Measurements from ENCODE around the gene MS4A12. TPM values are rescaled to one million over a fixed set of nuclear protein-coding genes. Genes with fewer than 3 reads are reported as not detected.
"Not testable (repeated sequence)": the region's sequence is repeated elsewhere in the genome, so short reads cannot be mapped to it uniquely, and the experiment has no call there.

Gene MS4A12
- total RNA-seq, 2 donors from 2014 or later: not detected

DNA sequence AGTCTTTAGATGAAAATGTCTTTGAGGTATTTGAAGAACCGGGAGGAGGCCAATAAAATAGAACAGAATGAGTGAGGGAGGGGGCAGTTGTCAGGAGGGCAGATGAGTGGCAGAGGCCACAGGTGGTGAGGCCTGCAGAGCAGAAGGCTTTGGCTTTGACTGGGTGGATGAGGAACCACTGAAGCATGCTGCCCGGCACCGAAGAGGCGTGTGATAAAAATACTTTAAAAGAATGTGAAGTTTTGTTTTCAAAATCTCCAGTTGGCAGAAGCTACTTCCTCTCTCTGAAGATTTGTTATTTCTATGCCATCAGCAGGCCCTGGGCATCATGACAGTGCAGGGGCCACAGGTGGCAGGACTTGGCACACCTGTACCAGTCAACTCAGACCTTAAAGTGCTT is 6.3 kb downstream of the MS4A12 start:
- DNase-seq (ENCODE audit: low spot score) (no peak), ATAC-seq (ENCODE audit: insufficient number of reproducible peaks, low FRiP score, low read depth) (no peak)
- TF ChIP-seq, protein P1, sequence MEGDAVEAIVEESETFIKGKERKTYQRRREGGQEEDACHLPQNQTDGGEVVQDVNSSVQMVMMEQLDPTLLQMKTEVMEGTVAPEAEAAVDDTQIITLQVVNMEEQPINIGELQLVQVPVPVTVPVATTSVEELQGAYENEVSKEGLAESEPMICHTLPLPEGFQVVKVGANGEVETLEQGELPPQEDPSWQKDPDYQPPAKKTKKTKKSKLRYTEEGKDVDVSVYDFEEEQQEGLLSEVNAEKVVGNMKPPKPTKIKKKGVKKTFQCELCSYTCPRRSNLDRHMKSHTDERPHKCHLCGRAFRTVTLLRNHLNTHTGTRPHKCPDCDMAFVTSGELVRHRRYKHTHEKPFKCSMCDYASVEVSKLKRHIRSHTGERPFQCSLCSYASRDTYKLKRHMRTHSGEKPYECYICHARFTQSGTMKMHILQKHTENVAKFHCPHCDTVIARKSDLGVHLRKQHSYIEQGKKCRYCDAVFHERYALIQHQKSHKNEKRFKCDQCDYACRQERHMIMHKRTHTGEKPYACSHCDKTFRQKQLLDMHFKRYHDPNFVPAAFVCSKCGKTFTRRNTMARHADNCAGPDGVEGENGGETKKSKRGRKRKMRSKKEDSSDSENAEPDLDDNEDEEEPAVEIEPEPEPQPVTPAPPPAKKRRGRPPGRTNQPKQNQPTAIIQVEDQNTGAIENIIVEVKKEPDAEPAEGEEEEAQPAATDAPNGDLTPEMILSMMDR (IDR thresholded peaks at IDR 0.05): no peak
- Histone ChIP-seq H3K9me3 (no peaks in the 10 kb centered on the region), H3K27ac (no peak overlapping the region), H3K4me3 (no peak overlapping the region), H3K36me3 (no peaks in the 10 kb centered on the region), H3K4me1 (ENCODE audit: control insufficient read depth in 1 of 2, low read depth in 2 of 2) (no peaks in the 10 kb centered on the region), H3K27me3 (replicated peaks; ENCODE audit: insufficient read depth) (peaks cover 4% of the 10 kb centered on the region)

DNA sequence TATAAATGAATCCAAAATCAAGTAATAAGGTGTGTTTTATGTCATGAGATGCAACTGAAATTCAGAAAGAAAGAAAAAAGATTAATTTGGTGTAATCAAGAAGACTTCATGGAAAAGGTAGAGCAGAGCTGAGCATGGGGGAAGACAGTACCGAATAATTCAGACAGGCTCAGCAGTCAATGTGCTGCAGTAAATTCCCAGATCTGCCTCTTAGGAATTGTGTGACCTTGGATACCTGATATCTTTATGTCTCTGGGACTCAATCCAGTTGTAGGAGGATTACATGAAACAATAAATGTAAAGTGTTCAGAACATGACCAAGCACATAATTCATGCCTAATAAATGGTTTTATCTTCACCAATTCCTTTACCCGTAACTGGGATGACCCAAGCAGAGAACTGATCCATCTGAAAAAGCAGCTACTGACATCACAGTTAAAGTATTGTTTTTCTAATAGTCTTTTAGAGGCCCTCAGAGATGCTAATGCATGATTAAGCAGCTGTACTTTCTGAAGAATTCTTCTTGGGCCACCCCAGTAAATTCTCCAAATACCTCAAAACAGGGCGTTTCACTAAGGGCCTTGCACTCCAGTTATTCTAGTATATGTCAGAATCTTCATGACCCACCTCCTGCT is 7.8 kb downstream of the MS4A12 start:
- ATAC-seq (ENCODE audit: insufficient number of reproducible peaks, low FRiP score, low read depth) (no peak), DNase-seq (ENCODE audit: low spot score) (no peak)
- Histone ChIP-seq H3K36me3 (no peaks in the 10 kb centered on the region), H3K27me3 (replicated peaks; ENCODE audit: insufficient read depth) (peaks cover 4% of the 10 kb centered on the region), H3K27ac (no peak overlapping the region), H3K4me1 (ENCODE audit: control insufficient read depth in 1 of 2, low read depth in 2 of 2) (no peaks in the 10 kb centered on the region), H3K4me3 (no peak overlapping the region), H3K9me3 (no peaks in the 10 kb centered on the region)
- TF ChIP-seq, protein P1 (IDR thresholded peaks at IDR 0.05): no peak

DNA sequence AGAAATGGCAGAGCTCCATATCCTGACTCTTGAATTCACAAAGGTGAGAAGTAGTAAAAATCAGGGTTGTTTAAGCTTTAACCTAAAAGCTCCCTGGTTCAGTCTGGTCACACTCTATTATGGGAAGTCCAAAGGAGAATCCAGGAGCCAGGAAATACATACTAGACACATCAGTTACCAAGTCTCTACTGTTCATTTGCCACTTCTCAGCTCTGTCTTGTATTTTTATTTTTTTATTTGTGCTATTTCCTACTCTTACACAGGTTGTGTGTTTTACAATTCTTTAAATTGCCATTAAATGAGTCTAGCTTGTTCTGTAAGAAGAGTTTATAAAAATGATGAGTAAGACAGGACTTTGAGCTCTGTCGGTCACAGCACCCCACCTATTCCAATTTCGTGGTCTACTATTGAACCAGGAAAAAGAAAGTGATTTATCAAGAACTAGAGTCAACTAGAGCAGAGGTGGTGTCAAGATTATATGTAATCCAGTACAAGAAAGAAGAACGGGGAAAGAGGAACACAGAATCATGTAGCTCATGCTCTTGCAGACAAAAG is 9.7 kb downstream of the MS4A12 start:
- Histone ChIP-seq H3K4me3 (no peak overlapping the region), H3K9me3 (no peaks in the 10 kb centered on the region), H3K27ac (no peak overlapping the region), H3K27me3 (replicated peaks; ENCODE audit: insufficient read depth) (peaks cover 4% of the 10 kb centered on the region), H3K36me3 (no peaks in the 10 kb centered on the region), H3K4me1 (ENCODE audit: control insufficient read depth in 1 of 2, low read depth in 2 of 2) (no peaks in the 10 kb centered on the region)
- ATAC-seq (ENCODE audit: insufficient number of reproducible peaks, low FRiP score, low read depth): no peak
- no peak for DNase-seq (ENCODE audit: low spot score)
- TF ChIP-seq, protein P1 (IDR thresholded peaks at IDR 0.05): no peak

DNA sequence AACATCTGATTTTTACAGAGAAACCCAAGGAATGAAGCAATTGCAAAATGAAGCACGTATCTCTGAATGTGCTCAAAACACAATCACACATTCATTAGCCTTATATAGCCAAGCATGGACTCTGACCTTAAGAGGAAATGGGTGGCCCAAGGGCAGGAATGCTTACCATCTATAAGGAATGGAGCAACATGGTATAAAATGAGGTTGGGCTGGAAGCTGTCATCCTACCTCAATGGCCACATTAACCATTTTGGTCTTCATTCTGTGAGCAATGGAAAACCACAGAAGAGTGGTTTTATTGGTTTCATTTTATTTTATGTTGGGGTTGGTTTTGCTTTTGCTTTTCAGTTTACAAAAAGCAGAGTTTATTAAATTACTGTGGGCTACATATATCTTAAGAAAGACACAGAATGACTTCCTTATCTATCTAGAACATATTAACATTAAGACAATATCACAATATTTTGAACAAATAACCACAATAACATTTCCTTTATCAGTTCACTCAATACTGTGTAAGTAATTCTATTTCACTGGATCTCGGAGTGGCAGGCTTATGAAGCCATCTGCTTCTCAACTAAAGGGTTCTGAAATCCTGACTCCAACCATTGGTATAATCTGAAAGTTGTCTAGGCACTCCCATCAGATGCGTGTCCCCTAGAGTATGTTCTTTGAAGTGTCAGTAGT is 11.8 kb downstream of the MS4A12 start:
- ATAC-seq (ENCODE audit: insufficient number of reproducible peaks, low FRiP score, low read depth): no peak
- TF ChIP-seq, protein P1 (IDR thresholded peaks at IDR 0.05): no peak

DNA sequence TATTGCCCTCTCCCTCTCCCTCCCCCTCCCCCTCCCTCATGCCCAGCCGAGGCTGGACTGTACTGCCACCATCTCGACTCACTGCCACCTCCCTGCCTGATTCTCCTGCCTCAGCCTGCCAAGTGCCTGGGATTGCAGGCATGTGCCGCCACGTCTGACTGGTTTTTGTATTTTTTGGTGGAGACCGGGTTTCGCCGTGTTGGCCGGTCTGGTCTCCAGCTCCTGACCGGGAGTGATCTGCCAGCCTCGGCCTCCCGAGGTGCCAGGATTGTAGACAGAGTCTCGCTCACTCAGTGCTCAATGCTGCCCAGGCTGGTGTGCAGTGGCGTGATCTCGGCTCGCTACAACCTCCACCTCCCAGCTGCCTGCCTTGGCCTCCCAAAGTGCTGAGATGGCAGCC is 17.0 kb downstream of the MS4A12 start:
- not testable (repeated sequence) for DNase-seq (ENCODE audit: low spot score); ATAC-seq (ENCODE audit: insufficient number of reproducible peaks, low FRiP score, low read depth)

More for the DNA sequence above, 11.8 kb downstream of the MS4A12 start:
- H3K27ac ChIP-seq: no peak overlapping the region
- H3K36me3 ChIP-seq: no peaks in the 10 kb centered on the region
- H3K9me3 ChIP-seq: no peaks in the 10 kb centered on the region
- no peak overlapping the region for H3K4me3 ChIP-seq
- H3K27me3 ChIP-seq (replicated peaks; ENCODE audit: insufficient read depth): no peaks in the 10 kb centered on the region
- H3K4me1 ChIP-seq (ENCODE audit: control insufficient read depth in 1 of 2, low read depth in 2 of 2): no peaks in the 10 kb centered on the region
- DNase-seq (ENCODE audit: low spot score): no peak

DNA sequence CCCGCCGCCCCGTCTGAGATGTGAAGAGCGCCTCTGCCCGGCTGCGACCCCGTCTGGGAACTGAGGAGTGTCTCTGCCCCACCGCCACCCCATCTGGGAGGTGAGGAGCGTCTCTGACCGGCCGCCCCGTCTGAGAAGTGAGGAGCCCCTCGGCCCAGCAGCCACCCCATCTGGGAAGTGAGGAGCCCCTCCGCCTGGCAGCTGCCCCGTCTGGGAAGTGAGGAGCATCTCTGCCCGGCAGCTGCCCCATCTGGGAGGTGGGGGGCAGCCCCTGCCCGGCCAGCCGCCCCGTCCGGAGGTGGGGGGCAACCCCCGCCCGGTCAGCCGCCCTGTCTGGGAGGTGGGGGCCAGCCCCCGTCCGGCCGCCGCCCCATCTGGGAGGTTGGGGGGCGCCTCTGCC is 17.6 kb downstream of the MS4A12 start:
- not testable (repeated sequence) for ATAC-seq (ENCODE audit: insufficient number of reproducible peaks, low FRiP score, low read depth); H3K4me3 ChIP-seq; DNase-seq (ENCODE audit: low spot score); H3K27me3 ChIP-seq (replicated peaks; ENCODE audit: insufficient read depth); H3K36me3 ChIP-seq; H3K27ac ChIP-seq; H3K9me3 ChIP-seq; H3K4me1 ChIP-seq (ENCODE audit: control insufficient read depth in 1 of 2, low read depth in 2 of 2)

More for the DNA sequence above, 17.0 kb downstream of the MS4A12 start:
- H3K4me3 ChIP-seq; H3K9me3 ChIP-seq; H3K27me3 ChIP-seq (replicated peaks; ENCODE audit: insufficient read depth); H3K4me1 ChIP-seq (ENCODE audit: control insufficient read depth in 1 of 2, low read depth in 2 of 2); H3K36me3 ChIP-seq; H3K27ac ChIP-seq: not testable (repeated sequence)

Data from thoracic aorta (tissue), 2 donors.